Neuronal stem cell (in vitro differentiated cells): ENCODE measurements around the gene CALML5.
A peak's percentile ranks its signal among the peaks of the same experiment; 100 is the strongest.

ENCODE experiments used
- DNase-seq: peaks from one replicate; pipeline ENCODE4 v3.0.0-alpha.2; 2013; ENCODE audit warnings: low spot score
- H2AFZ ChIP-seq: one replicate; pipeline ENCODE4 v1.6.1; 2013; ENCODE audit warnings: mild to moderate bottlenecking, low read length, inconsistent platforms
- H2AK5ac ChIP-seq: 2 replicates; pipeline ENCODE4 v1.6.1; 2013; ENCODE audit warnings: low read depth, mild to moderate bottlenecking, inconsistent platforms, low read length, moderate library complexity, mixed read lengths
- H2BK120ac ChIP-seq: 2 replicates; pipeline ENCODE4 v1.6.1; 2013; ENCODE audit warnings: low read depth, mild to moderate bottlenecking, inconsistent platforms, low read length, moderate library complexity, mixed read lengths
- H2BK12ac ChIP-seq: one replicate; pipeline ENCODE4 v1.6.1; 2013; ENCODE audit warnings: low read length, inconsistent platforms
- H2BK15ac ChIP-seq: 2 replicates; pipeline ENCODE4 v1.6.1; 2013; ENCODE audit warnings: mild to moderate bottlenecking, low read length, inconsistent platforms, mixed read lengths
- H2BK5ac ChIP-seq: one replicate; pipeline ENCODE4 v1.6.1; 2013; ENCODE audit warnings: inconsistent platforms, mild to moderate bottlenecking, low read length, moderate library complexity
- H3K14ac ChIP-seq: one replicate; pipeline ENCODE4 v1.6.1; 2013; ENCODE audit warnings: low read length, inconsistent platforms
- H3K18ac ChIP-seq: 2 replicates; pipeline ENCODE4 v1.6.1; 2013; ENCODE audit warnings: low read length, inconsistent platforms
- H3K23ac ChIP-seq: 2 replicates; pipeline ENCODE4 v1.6.1; 2013; ENCODE audit warnings: low read depth, mild to moderate bottlenecking, mixed read lengths, low read length, inconsistent platforms; ENCODE audit not compliant: poor library complexity
- H3K27ac ChIP-seq: replicated peaks from 3 replicates; pipeline ENCODE4 v1.5.1; 2013; ENCODE audit warnings: low read length, inconsistent platforms
- H3K27me3 ChIP-seq, 3 experiments: 2 replicates each; pipeline ENCODE4 v1.6.1; 2013; ENCODE audit warnings: low read length in 3 of 3, mild to moderate bottlenecking in 2 of 3, inconsistent platforms in 1 of 3, low read depth in 1 of 3, mixed read lengths in 1 of 3, moderate library complexity in 1 of 3; ENCODE audit not compliant: control insufficient read depth in 3 of 3, insufficient read depth in 3 of 3
- H3K36me3 ChIP-seq, 2 donors: replicated peaks in 1 of 2; 2 replicates each; pipeline ENCODE4 v1.6.1; 2013; ENCODE audit warnings: low read length in 2 of 2; ENCODE audit not compliant: control insufficient read depth in 2 of 2, insufficient read depth in 2 of 2
- H3K4ac ChIP-seq: 2 replicates; pipeline ENCODE4 v1.6.1; 2013; ENCODE audit warnings: inconsistent platforms, mild to moderate bottlenecking, low read length, moderate library complexity
- H3K4me1 ChIP-seq, 2 donors: 1 replicate in 1 of 2; 2 replicates in 1 of 2; pipeline ENCODE4 v1.6.1; 2013; ENCODE audit warnings: low read length in 2 of 2, low read depth in 1 of 2; ENCODE audit not compliant: control insufficient read depth in 2 of 2, insufficient read depth in 1 of 2
- H3K4me2 ChIP-seq: one replicate; pipeline ENCODE4 v1.6.1; 2013; ENCODE audit warnings: mild to moderate bottlenecking, low read length, inconsistent platforms; ENCODE audit not compliant: insufficient read depth, poor library complexity, severe bottlenecking
- H3K4me3 ChIP-seq, 2 donors: 2 replicates each; pipeline ENCODE4 v1.5.1; 2013; ENCODE audit warnings: low read length in 2 of 2, mild to moderate bottlenecking in 2 of 2, inconsistent platforms in 1 of 2, moderate library complexity in 1 of 2
- H3K79me1 ChIP-seq: one replicate; pipeline ENCODE4 v1.6.1; 2013; ENCODE audit warnings: low read depth, mild to moderate bottlenecking, inconsistent platforms, low read length, moderate library complexity
- H3K9ac ChIP-seq: one replicate; pipeline ENCODE4 v1.6.1; 2013; ENCODE audit warnings: mild to moderate bottlenecking, low read depth, low read length, inconsistent platforms; ENCODE audit not compliant: poor library complexity
- H3K9me3 ChIP-seq, 2 donors: replicated peaks in 1 of 2; 2 replicates each; pipeline versions ENCODE3 to v1.6.1; 2013; ENCODE audit warnings: low read length in 2 of 2, mild to moderate bottlenecking in 2 of 2, inconsistent platforms in 1 of 2, low read depth in 1 of 2, mixed read lengths in 1 of 2, moderate library complexity in 1 of 2; ENCODE audit not compliant: control insufficient read depth in 2 of 2, insufficient read depth in 1 of 2
- H4K8ac ChIP-seq: one replicate; pipeline ENCODE4 v1.6.1; 2013; ENCODE audit warnings: low read depth, mild to moderate bottlenecking, inconsistent platforms, low read length, moderate library complexity
- H4K91ac ChIP-seq: one replicate; pipeline ENCODE4 v1.6.1; 2013; ENCODE audit warnings: low read length, low read depth, mild to moderate bottlenecking, inconsistent platforms; ENCODE audit not compliant: poor library complexity
- WGBS, 2 donors: extraction: QIAGEN DNeasy Blood & Tissue Kit; methylation state at CpG; one replicate each; pipeline ENCODE4 v1.1.7; 2013; ENCODE audit warnings: missing lambda C conversion rate in 2 of 2, mixed read lengths in 1 of 2; ENCODE audit not compliant: insufficient read length in 2 of 2, insufficient replicate concordance in 1 of 2; ENCODE audit errors: extremely low coverage in 2 of 2; 5-methylcytosine and 5-hydroxymethylcytosine counted together

Gene CALML5

DNA sequence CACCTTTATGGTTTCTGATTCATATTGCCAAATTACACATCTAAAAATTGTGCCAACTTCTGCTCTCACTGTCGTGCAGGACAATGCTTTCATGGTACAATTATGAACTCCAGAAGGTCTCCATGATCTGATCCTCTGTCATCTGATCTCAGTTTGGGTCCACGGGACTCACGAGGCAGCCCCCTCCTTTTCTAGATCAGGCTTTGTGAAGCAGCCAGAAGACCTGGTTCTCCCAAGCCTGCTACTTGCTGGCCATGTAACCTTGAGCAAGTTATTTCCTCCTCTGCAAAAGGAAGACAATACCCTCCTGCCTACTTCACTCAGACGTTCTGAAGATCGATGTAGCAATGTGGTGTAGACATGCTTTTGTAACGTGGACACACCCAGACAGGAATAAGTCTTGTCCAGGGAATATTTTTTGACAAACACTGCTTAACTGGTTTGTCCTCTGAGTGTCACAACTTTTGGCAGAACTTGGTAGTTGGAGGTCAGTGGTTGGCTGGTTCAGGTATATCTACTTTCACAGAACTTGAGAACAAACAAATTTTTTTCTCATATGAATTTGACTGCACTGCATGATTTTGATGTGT is 44.9 kb upstream of the CALML5 start:
- Histone ChIP-seq H2AFZ (no peak overlapping the region), H4K8ac (no peak overlapping the region), H3K27ac (no peak overlapping the region), H3K14ac (no peak overlapping the region), H3K4me1 (peaks cover 10 to 11% of the 10 kb centered on the region in 2 donors), H3K27me3 (no peaks in the 10 kb centered on the region), H2AK5ac (no peak overlapping the region), H2BK5ac (no peak overlapping the region), H3K18ac (no peak overlapping the region), H4K91ac (no peak overlapping the region), H2BK12ac (no peak overlapping the region), H3K36me3 (no peaks in the 10 kb centered on the region), H3K4ac (no peak overlapping the region), H3K9me3 (no peaks in the 10 kb centered on the region), H3K79me1 (no peaks in the 10 kb centered on the region), H3K4me3 (no peak overlapping the region), H3K4me2 (no peak overlapping the region), H3K9ac (no peak overlapping the region), H2BK120ac (no peak overlapping the region), H2BK15ac (no peak overlapping the region), H3K23ac (no peak overlapping the region)
- no CpG with 5 or more reads among the region's 6 CpGs for WGBS, 2 donors
- DNase-seq, result no peak

- Histone ChIP-seq H3K4me2 (no peak overlapping the region), H3K14ac (no peak overlapping the region), H3K23ac (no peak overlapping the region), H3K79me1 (no peaks in the 10 kb centered on the region), H2AFZ (no peak overlapping the region), H3K4ac (no peak overlapping the region), H2BK15ac (no peak overlapping the region), H2BK5ac (no peak overlapping the region), H4K91ac (no peak overlapping the region), H2BK12ac (no peak overlapping the region), H3K18ac (no peak overlapping the region), H3K4me1 (peaks cover 8 to 10% of the 10 kb centered on the region in 2 donors), H3K9ac (no peak overlapping the region), H4K8ac (no peak overlapping the region), H2AK5ac (no peak overlapping the region), H3K27me3 (peaks cover 0 to 2% (median 0%) of the 10 kb centered on the region in 3 experiments), H3K4me3 (no peak overlapping the region), H2BK120ac (no peak overlapping the region), H3K9me3 (no peaks in the 10 kb centered on the region), H3K36me3 (no peaks in the 10 kb centered on the region), H3K27ac (no peak overlapping the region)
- no CpG with 5 or more reads among the region's 1 CpG for WGBS, 2 donors
- DNase-seq, result no peak
These were observed 44.3 kb upstream of the CALML5 start for GRCh38 chr10:5543623-5544022.

DNA sequence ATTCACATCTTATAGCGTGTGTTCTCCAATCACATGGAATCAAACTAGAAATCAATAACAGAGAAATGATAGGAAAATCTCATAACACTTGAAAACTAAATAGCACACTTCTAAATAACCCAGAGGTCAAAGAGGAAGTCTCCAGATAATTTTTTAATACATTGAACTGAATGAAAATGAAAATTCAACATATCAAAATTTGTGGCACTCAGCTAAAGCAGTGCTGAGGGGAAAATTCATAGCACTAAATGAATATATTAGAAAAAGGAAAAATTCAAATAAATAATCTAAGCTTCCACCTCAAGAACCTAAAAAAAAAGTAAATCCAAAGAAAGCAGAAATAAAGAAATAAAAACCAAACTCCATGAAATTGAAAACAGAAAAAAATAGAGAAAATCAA is 42.7 kb upstream of the CALML5 start:
- no peak overlapping the region for H3K9ac ChIP-seq
- H4K91ac ChIP-seq, result no peak overlapping the region
- no peak overlapping the region for H3K4me3 ChIP-seq
- H3K18ac ChIP-seq, result no peak overlapping the region
- H3K79me1 ChIP-seq, result no peaks in the 10 kb centered on the region
- no peak overlapping the region for H3K4me2 ChIP-seq
- H3K36me3 ChIP-seq, result no peaks in the 10 kb centered on the region
- H4K8ac ChIP-seq, result no peak overlapping the region
- no peak overlapping the region for H3K27ac ChIP-seq
- H2BK15ac ChIP-seq, result no peak overlapping the region
- no peak overlapping the region for H2BK5ac ChIP-seq
- no peak overlapping the region for H3K23ac ChIP-seq
- H3K27me3 ChIP-seq, result peaks cover 0 to 3% (median 0%) of the 10 kb centered on the region in 3 experiments
- no peak overlapping the region for H3K4ac ChIP-seq
- no CpG with 5 or more reads among the region's 1 CpG for WGBS, 2 donors
- H3K4me1 ChIP-seq, result no peaks in the 10 kb centered on the region
- H3K9me3 ChIP-seq, result no peaks in the 10 kb centered on the region
- H2BK120ac ChIP-seq, result no peak overlapping the region
- no peak overlapping the region for H2AK5ac ChIP-seq
- no peak overlapping the region for H3K14ac ChIP-seq
- no peak overlapping the region for H2AFZ ChIP-seq
- DNase-seq, result no peak
- H2BK12ac ChIP-seq, result no peak overlapping the region

- H3K27me3 ChIP-seq, result peaks cover 0 to 3% (median 0%) of the 10 kb centered on the region in 3 experiments
- H2AFZ ChIP-seq, result no peak overlapping the region
- no peak overlapping the region for H3K23ac ChIP-seq
- H3K79me1 ChIP-seq, result no peaks in the 10 kb centered on the region
- no peak overlapping the region for H2BK5ac ChIP-seq
- no peak overlapping the region for H3K9ac ChIP-seq
- no peak for DNase-seq
- H3K4ac ChIP-seq, result peak overlapping the region; percentile 44
- no peak overlapping the region for H2AK5ac ChIP-seq
- H3K4me3 ChIP-seq, result no peak overlapping the region
- H3K9me3 ChIP-seq, result no peaks in the 10 kb centered on the region
- no peak overlapping the region for H2BK15ac ChIP-seq
- no peak overlapping the region for H3K4me2 ChIP-seq
- no peak overlapping the region for H2BK120ac ChIP-seq
- H3K36me3 ChIP-seq, result no peaks in the 10 kb centered on the region
- no peaks in the 10 kb centered on the region for H3K4me1 ChIP-seq
- H3K14ac ChIP-seq, result no peak overlapping the region
- no peak overlapping the region for H4K91ac ChIP-seq
- H3K27ac ChIP-seq, result no peak overlapping the region
- no peak overlapping the region for H4K8ac ChIP-seq
- WGBS, 2 donors, result no CpG with 5 or more reads among the region's 3 CpGs
- no peak overlapping the region for H2BK12ac ChIP-seq
- no peak overlapping the region for H3K18ac ChIP-seq
These were observed 41.5 kb upstream of the CALML5 start for GRCh38 chr10:5540891-5541290.
